HepG2 (cell line): ENCODE measurements around the gene SLC6A16. TPM values are rescaled to one million over a fixed set of nuclear protein-coding genes. Genes with fewer than 3 reads are reported as not detected.

Source experiments
- ATAC-seq: fragments of 200-7000 bp; cut with Tn5 transposase; 3 replicates; pipeline ENCODE4 v1.9.1; 2020; ENCODE audit warnings: mild to moderate bottlenecking, moderate library complexity
- BruUV-seq: library from RNA; stranded (reverse); fragments of 400-500 nt; replicated peaks from 2 replicates; lab custom pipeline; 2021; lab: Mats Ljungman, UMichigan
- CTCF ChIA-PET: fragments of 300-600 bp; formaldehyde crosslinking; extraction: SDS; loops from one replicate; lab custom pipeline; 2021; ENCODE audit warnings: low total read pairs, inconsistent platforms, low intra/inter-chr PET ratio; lab: Yijun Ruan, JAX
- POLR2A ChIA-PET: fragments of 350-600 bp; sonication (Branson Sonifier 250); formaldehyde crosslinking; loops from one replicate; lab custom pipeline; 2020; ENCODE audit warnings: antibody characterized with exemption, inconsistent platforms; lab: Yijun Ruan, JAX
- DNase-seq: peaks from one replicate; pipeline ENCODE4 v3.0.0-alpha.2; 2015; ENCODE audit warnings: low spot score
- FAIRE-seq: peaks from 3 replicates; lab custom pipeline; 2011; peaks lifted over from hg19 to GRCh38; lab: Jason Lieb, UNC
- H2AFZ ChIP-seq: one replicate; pipeline ENCODE4 v1.6.1; 2011; ENCODE audit warnings: low read length, inconsistent platforms
- H3K27ac ChIP-seq: fragments of 300-600 bp; 3 replicates; pipeline ENCODE4 v1.8.0; 2011; ENCODE audit warnings: mixed run types, mild to moderate bottlenecking, mixed read lengths, low read length, inconsistent platforms; ENCODE audit not compliant: insufficient read depth; ENCODE audit errors: extremely low read length
- H3K27me3 ChIP-seq, 2 experiments: fragments of 200-600 bp in 1 of 2; 2 replicates in 1 of 2; 3 replicates in 1 of 2; pipeline versions ENCODE4 v1.6.0 to v1.8.0; 2011; ENCODE audit warnings: low read length in 2 of 2, mild to moderate bottlenecking in 2 of 2, moderate library complexity in 2 of 2, inconsistent platforms in 1 of 2; ENCODE audit not compliant: insufficient read depth in 2 of 2, control insufficient read depth in 1 of 2
- H3K36me3 ChIP-seq, 2 experiments: fragments of 200-600 bp in 1 of 2; replicated peaks in 1 of 2; 2 replicates in 1 of 2; 3 replicates in 1 of 2; pipeline versions ENCODE4 v1.5.1 to v1.8.0; 2011; ENCODE audit warnings: low read length in 2 of 2, inconsistent platforms in 1 of 2; ENCODE audit not compliant: insufficient read depth in 2 of 2, control insufficient read depth in 1 of 2
- H3K4me1 ChIP-seq: 2 replicates; pipeline ENCODE4 v1.5.1; 2012; ENCODE audit warnings: low read length, inconsistent platforms; ENCODE audit not compliant: insufficient read depth
- H3K4me2 ChIP-seq: 2 replicates; pipeline ENCODE4 v1.6.0; 2011; ENCODE audit warnings: low read depth, low read length, inconsistent platforms
- H3K4me3 ChIP-seq, 3 experiments: fragments of 200-600 bp in 1 of 3; sonication (generic), shearing (Covaris generic) in 1 of 3; replicated peaks in 1 of 3; 2 replicates each; pipeline ENCODE4 v1.5.1; 2011 to 2016; ENCODE audit warnings: low read length in 3 of 3, inconsistent platforms in 2 of 3, low read depth in 2 of 3, mild to moderate bottlenecking in 2 of 3, control low read depth in 1 of 3, mixed read lengths in 1 of 3; ENCODE audit not compliant: insufficient read depth in 1 of 3
- H3K79me2 ChIP-seq: one replicate; pipeline ENCODE4 v1.6.1; 2011; ENCODE audit warnings: low read length, inconsistent platforms; ENCODE audit not compliant: insufficient read depth
- H3K9ac ChIP-seq: 2 replicates; pipeline ENCODE4 v1.6.0; 2011; ENCODE audit warnings: mild to moderate bottlenecking, low read depth, low read length, inconsistent platforms; ENCODE audit not compliant: insufficient read depth
- H3K9me3 ChIP-seq: 2 replicates; pipeline ENCODE4 v1.5.1; 2012; ENCODE audit warnings: mild to moderate bottlenecking, low read length
- H4K20me1 ChIP-seq: 2 replicates; pipeline ENCODE4 v1.6.0; 2011; ENCODE audit warnings: inconsistent platforms, mild to moderate bottlenecking, low read length, moderate library complexity; ENCODE audit not compliant: insufficient read depth
- BRCA1 ChIP-seq: sonication (generic); formaldehyde crosslinking; IDR thresholded peaks from 2 replicates; pipeline ENCODE4 v1.4.0; 2020; ENCODE audit warnings: missing genetic modification reagents
- CBFB ChIP-seq: sonication (generic); formaldehyde crosslinking; IDR thresholded peaks from 2 replicates; pipeline ENCODE4 v1.4.0; 2020; ENCODE audit warnings: missing genetic modification reagents
- CCDC6 ChIP-seq: sonication (generic); formaldehyde crosslinking; IDR thresholded peaks from 2 replicates; pipeline ENCODE4 v1.8.1; 2022; ENCODE audit warnings: mild to moderate bottlenecking, missing genetic modification reagents, moderate library complexity
- GZF1 ChIP-seq: sonication (generic); formaldehyde crosslinking; IDR thresholded peaks from 2 replicates; pipeline ENCODE4 v1.5.1; 2020; ENCODE audit warnings: mild to moderate bottlenecking, missing genetic modification reagents
- SP5 ChIP-seq: IDR thresholded peaks from 2 replicates; pipeline ENCODE4 v1.6.1; 2016; ENCODE audit warnings: low read depth, borderline replicate concordance
- TBX2 ChIP-seq: sonication (generic); formaldehyde crosslinking; IDR thresholded peaks from 2 replicates; pipeline ENCODE4 v1.5.0; 2020; ENCODE audit warnings: missing genetic modification reagents, mild to moderate bottlenecking, borderline replicate concordance
- ZNF619 ChIP-seq: sonication (generic); formaldehyde crosslinking; IDR thresholded peaks from 2 replicates; pipeline ENCODE4 v1.4.0; 2020; ENCODE audit warnings: mild to moderate bottlenecking, missing genetic modification reagents
- WGBS: methylation state at CpG from one replicate; pipeline ENCODE4 v1.1.6; 2017; ENCODE audit warnings: low lambda C conversion rate; 5-methylcytosine and 5-hydroxymethylcytosine counted together
- in situ Hi-C: cut with HindIII; loops from 2 replicates; pipeline ENCODE4 v1.10.0; 2017; ENCODE audit warnings: low pct_unique_long_range_greater_than_20kb; ENCODE audit not compliant: extremely low pct_ligation_motif_present
- intact Hi-C: fragments of 100-400 bp; cut with micrococcal nuclease; formaldehyde crosslinking; loops from one replicate; pipeline ENCODE4 v1.10.0; 2022; ENCODE audit not compliant: unreplicated experiment
- polyA plus RNA-seq, 8 experiments: library from polyadenylated mRNA; depleted of rRNA in 3 of 8; stranded (reverse) in 7 of 8; unstranded in 1 of 8; fragments of >200 nt; fragmentation: Illumina TruSeq in 4 of 8; extraction: Trizol in 4 of 8; gene quantifications; 2 replicates each; pipeline versions ENCODE4 v1.2.1 to v1.2.3, GENCODE V29; 2011 to 2016; ENCODE audit warnings: low read depth in 4 of 8, missing spikeins in 1 of 8, mixed read lengths in 1 of 8; ENCODE audit not compliant: insufficient read depth in 1 of 8
- total RNA-seq, 5 experiments: library from RNA; depleted of rRNA; stranded (reverse); fragments of >200 nt; fragmentation: Illumina TruSeq; extraction: Trizol; gene quantifications; 2 replicates each; pipeline ENCODE4 v1.2.3, GENCODE V29; 2016; ENCODE audit warnings: low read depth in 1 of 5
- TF ChIP-seq, protein P1 (sequence below): sonication (generic); formaldehyde crosslinking; IDR thresholded peaks from 2 replicates; pipeline ENCODE4 v1.5.0; 2020; ENCODE audit warnings: mild to moderate bottlenecking, missing genetic modification reagents, moderate library complexity
- TF ChIP-seq, protein P2 (sequence below), 2 experiments: sonication (generic) in 1 of 2; formaldehyde crosslinking in 1 of 2; IDR thresholded peaks; 2 replicates each; pipeline versions ENCODE4 v1.4.0 to v1.6.1; 2018 to 2020; ENCODE audit warnings: missing genetic modification reagents in 2 of 2, borderline replicate concordance in 1 of 2, low read depth in 1 of 2, mild to moderate bottlenecking in 1 of 2, missing biosample characterization in 1 of 2

SLC6A16 gene
- total and polyA plus RNA-seq, 2 of the 13 experiments (the other 11 are each of a cell fraction or from before 2014, with no cell fraction given) = 0.07 to 0.18 TPM

DNA sequence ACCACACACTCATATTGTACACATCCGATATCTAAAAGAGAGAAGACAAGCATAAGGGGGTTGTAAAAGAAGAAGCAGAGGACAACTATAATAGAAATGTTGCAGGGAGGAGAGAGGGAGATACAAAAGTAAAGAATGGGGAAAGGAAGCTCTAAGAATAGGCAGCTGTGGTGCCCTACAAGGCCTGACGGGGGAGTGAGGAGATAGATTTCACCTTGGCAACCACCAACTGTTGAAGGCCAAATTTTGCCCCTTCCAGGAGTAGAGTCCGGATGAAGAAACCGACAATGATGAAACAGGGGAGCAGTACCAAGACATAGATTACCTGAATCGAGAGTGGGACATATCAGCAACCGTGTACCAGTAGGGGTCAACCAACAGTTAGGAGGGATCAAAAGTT, 15.9 kb downstream of the SLC6A16 start:
- ChIA-PET CTCF (no interaction called here), POLR2A (no interaction called here)
- in situ Hi-C loops = no loop called here
- no peak overlapping the region for H2AFZ ChIP-seq
- no peaks in the 10 kb centered on the region for H3K4me1 ChIP-seq
- H3K9me3 ChIP-seq = no peaks in the 10 kb centered on the region
- no peak overlapping the region for H3K4me2 ChIP-seq
- no TSS peak for BruUV-seq
- H3K9ac ChIP-seq = no peak overlapping the region
- FAIRE-seq = no peak
- no peak overlapping the region for H3K27ac ChIP-seq
- no peaks in the 10 kb centered on the region for H3K79me2 ChIP-seq
- H4K20me1 ChIP-seq = no peaks in the 10 kb centered on the region
- H3K4me3 ChIP-seq = no peak overlapping the region
- no peak for DNase-seq
- WGBS = 47% methylated on average over 6 of the region's 6 CpGs
- no peak for ATAC-seq
- TF ChIP-seq CCDC6 (CRISPR knock-in tag) (no peak), ZNF619 (no peak), GZF1 (CRISPR knock-in tag) (no peak), CBFB (no peak), SP5 (CRISPR knock-in tag) (no peak), BRCA1 (no peak), TBX2 (no peak)
- TF ChIP-seq, protein P1, sequence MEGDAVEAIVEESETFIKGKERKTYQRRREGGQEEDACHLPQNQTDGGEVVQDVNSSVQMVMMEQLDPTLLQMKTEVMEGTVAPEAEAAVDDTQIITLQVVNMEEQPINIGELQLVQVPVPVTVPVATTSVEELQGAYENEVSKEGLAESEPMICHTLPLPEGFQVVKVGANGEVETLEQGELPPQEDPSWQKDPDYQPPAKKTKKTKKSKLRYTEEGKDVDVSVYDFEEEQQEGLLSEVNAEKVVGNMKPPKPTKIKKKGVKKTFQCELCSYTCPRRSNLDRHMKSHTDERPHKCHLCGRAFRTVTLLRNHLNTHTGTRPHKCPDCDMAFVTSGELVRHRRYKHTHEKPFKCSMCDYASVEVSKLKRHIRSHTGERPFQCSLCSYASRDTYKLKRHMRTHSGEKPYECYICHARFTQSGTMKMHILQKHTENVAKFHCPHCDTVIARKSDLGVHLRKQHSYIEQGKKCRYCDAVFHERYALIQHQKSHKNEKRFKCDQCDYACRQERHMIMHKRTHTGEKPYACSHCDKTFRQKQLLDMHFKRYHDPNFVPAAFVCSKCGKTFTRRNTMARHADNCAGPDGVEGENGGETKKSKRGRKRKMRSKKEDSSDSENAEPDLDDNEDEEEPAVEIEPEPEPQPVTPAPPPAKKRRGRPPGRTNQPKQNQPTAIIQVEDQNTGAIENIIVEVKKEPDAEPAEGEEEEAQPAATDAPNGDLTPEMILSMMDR (CRISPR knock-in tag) = no peak
- TF ChIP-seq, protein P2, sequence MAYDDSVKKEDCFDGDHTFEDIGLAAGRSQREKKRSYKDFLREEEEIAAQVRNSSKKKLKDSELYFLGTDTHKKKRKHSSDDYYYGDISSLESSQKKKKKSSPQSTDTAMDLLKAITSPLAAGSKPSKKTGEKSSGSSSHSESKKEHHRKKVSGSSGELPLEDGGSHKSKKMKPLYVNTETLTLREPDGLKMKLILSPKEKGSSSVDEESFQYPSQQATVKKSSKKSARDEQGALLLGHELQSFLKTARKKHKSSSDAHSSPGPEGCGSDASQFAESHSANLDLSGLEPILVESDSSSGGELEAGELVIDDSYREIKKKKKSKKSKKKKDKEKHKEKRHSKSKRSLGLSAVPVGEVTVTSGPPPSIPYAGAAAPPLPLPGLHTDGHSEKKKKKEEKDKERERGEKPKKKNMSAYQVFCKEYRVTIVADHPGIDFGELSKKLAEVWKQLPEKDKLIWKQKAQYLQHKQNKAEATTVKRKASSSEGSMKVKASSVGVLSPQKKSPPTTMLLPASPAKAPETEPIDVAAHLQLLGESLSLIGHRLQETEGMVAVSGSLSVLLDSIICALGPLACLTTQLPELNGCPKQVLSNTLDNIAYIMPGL (CRISPR knock-in tag; IDR thresholded peaks at IDR 0.05; ENCODE audit: borderline replicate concordance in 1 of 2, low read depth in 1 of 2) = no peak
- TF ChIP-seq, all 625 proteins: peak for 0
- intact Hi-C loops = no loop called here
- Histone ChIP-seq H3K36me3 (no peaks in the 10 kb centered on the region; a peak in 1 of 5 replicates), H3K27me3 (peaks cover 0 to 11% of the 10 kb centered on the region in 2 experiments; a peak in 1 of 5 replicates)
